Mammary epithelial cell (primary cell): ENCODE results near the gene LSM5.

ENCODE experiments used
- EZH2 ChIP-seq: IDR thresholded peaks from 2 replicates; pipeline ENCODE4 v1.6.1; 2012; ENCODE audit warnings: low read length, inconsistent platforms, borderline replicate concordance
- TF ChIP-seq, protein P1 (sequence below), 2 donors: IDR thresholded peaks in 1 of 2; conservative IDR thresholded peaks in 1 of 2; 2 replicates each; pipeline ENCODE4 v1.5.1; 2011 to 2012; ENCODE audit warnings: inconsistent platforms in 2 of 2, low read length in 2 of 2, mild to moderate bottlenecking in 2 of 2, control low read depth in 1 of 2, low read depth in 1 of 2; ENCODE audit not compliant: insufficient read depth in 1 of 2; ENCODE audit errors: extremely low read depth in 1 of 2

- no peak for TF ChIP-seq EZH2
- TF ChIP-seq, protein P1, sequence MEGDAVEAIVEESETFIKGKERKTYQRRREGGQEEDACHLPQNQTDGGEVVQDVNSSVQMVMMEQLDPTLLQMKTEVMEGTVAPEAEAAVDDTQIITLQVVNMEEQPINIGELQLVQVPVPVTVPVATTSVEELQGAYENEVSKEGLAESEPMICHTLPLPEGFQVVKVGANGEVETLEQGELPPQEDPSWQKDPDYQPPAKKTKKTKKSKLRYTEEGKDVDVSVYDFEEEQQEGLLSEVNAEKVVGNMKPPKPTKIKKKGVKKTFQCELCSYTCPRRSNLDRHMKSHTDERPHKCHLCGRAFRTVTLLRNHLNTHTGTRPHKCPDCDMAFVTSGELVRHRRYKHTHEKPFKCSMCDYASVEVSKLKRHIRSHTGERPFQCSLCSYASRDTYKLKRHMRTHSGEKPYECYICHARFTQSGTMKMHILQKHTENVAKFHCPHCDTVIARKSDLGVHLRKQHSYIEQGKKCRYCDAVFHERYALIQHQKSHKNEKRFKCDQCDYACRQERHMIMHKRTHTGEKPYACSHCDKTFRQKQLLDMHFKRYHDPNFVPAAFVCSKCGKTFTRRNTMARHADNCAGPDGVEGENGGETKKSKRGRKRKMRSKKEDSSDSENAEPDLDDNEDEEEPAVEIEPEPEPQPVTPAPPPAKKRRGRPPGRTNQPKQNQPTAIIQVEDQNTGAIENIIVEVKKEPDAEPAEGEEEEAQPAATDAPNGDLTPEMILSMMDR (conservative IDR thresholded peaks at IDR 0.05 in 1 of 2, IDR thresholded peaks at IDR 0.05 in 1 of 2; ENCODE audit: extremely low read depth in 1 of 2, insufficient read depth in 1 of 2, low read depth in 1 of 2, low read length in 2 of 2): no peak
Observed at GRCh38 chr7:32519763-32520162, 29.6 kb upstream of the LSM5 start.
